Naive thymus-derived CD4-positive, alpha-beta T cell (primary cell): ENCODE results near the gene TTC19. TPM values are rescaled to one million over a fixed set of nuclear protein-coding genes. Genes with fewer than 3 reads are reported as not detected.

Experiments
- ATAC-seq: fragments of 150-1000 bp; cut with Tn5 transposase; 2 replicates; pipeline ENCODE4 v1.10.0; 2021; ENCODE audit warnings: mild to moderate bottlenecking, moderate library complexity
- CTCF ChIA-PET: fragments of 350-600 bp; sonication (Branson Sonifier 250); formaldehyde crosslinking; loops from one replicate; lab custom pipeline; 2021; ENCODE audit warnings: antibody characterized with exemption; lab: Charles Lee
- POLR2A ChIA-PET: fragments of 350-600 bp; sonication (Branson Sonifier 250); formaldehyde crosslinking; loops from one replicate; lab custom pipeline; 2021; ENCODE audit warnings: antibody characterized with exemption, inconsistent platforms; lab: Charles Lee
- DNase-seq, 9 donors: peaks; one replicate each; pipeline versions ENCODE4 v3.0.0 to v3.0.0-alpha.2; 2020 to 2022; ENCODE audit warnings: mixed read lengths in 1 of 9
- H3K27ac ChIP-seq: one replicate; pipeline ENCODE4 v1.7.0; 2013; ENCODE audit warnings: mild to moderate bottlenecking, low read depth, low read length, moderate library complexity
- H3K27me3 ChIP-seq, 2 donors: one replicate each; pipeline ENCODE4 v1.7.0; 2013; ENCODE audit warnings: low read length in 2 of 2, mild to moderate bottlenecking in 2 of 2, moderate library complexity in 2 of 2; ENCODE audit not compliant: control insufficient read depth in 2 of 2, insufficient read depth in 2 of 2
- H3K36me3 ChIP-seq, 3 experiments: 1 replicate in 2 of 3; 2 replicates in 1 of 3; pipeline ENCODE4 v1.7.0; 2013; ENCODE audit warnings: low read length in 3 of 3, mild to moderate bottlenecking in 3 of 3, moderate library complexity in 1 of 3; ENCODE audit not compliant: insufficient read depth in 3 of 3, control insufficient read depth in 2 of 3
- H3K4me1 ChIP-seq, 2 donors: one replicate each; pipeline ENCODE4 v1.7.0; 2013; ENCODE audit warnings: low read length in 2 of 2, mild to moderate bottlenecking in 2 of 2, moderate library complexity in 1 of 2; ENCODE audit not compliant: control insufficient read depth in 2 of 2, insufficient read depth in 2 of 2
- H3K4me3 ChIP-seq: 2 replicates; pipeline ENCODE4 v1.7.0; 2013; ENCODE audit warnings: mild to moderate bottlenecking, low read length
- H3K9me3 ChIP-seq, 3 experiments: 1 replicate in 2 of 3; 2 replicates in 1 of 3; pipeline ENCODE4 v1.7.0; 2013; ENCODE audit warnings: low read length in 3 of 3; ENCODE audit not compliant: control insufficient read depth in 2 of 3
- H3K27ac Mint-ChIP-seq, 9 donors: one replicate each; pipeline ENCODE4 v1.8.0; 2020 to 2022; ENCODE audit warnings: mixed read lengths in 9 of 9, mild to moderate bottlenecking in 8 of 9, moderate library complexity in 5 of 9, inconsistent platforms in 2 of 9
- H3K27me3 Mint-ChIP-seq, 5 donors: one replicate each; pipeline ENCODE4 v1.8.0; 2021 to 2022; ENCODE audit warnings: mixed read lengths in 5 of 5, mild to moderate bottlenecking in 1 of 5
- H3K36me3 Mint-ChIP-seq, 5 donors: one replicate each; pipeline ENCODE4 v1.8.0; 2020 to 2022; ENCODE audit warnings: mixed read lengths in 5 of 5, mild to moderate bottlenecking in 3 of 5, inconsistent platforms in 1 of 5
- H3K4me1 Mint-ChIP-seq, 7 donors: one replicate each; pipeline ENCODE4 v1.8.0; 2020 to 2022; ENCODE audit warnings: mixed read lengths in 7 of 7, mild to moderate bottlenecking in 3 of 7, inconsistent platforms in 1 of 7
- H3K4me3 Mint-ChIP-seq, 10 donors: one replicate each; pipeline ENCODE4 v1.8.0; 2020 to 2022; ENCODE audit warnings: mild to moderate bottlenecking in 10 of 10, mixed read lengths in 10 of 10, moderate library complexity in 6 of 10, inconsistent platforms in 2 of 10
- H3K9me3 Mint-ChIP-seq, 11 donors: one replicate each; pipeline ENCODE4 v1.8.0; 2020 to 2022; ENCODE audit warnings: mixed read lengths in 11 of 11, mild to moderate bottlenecking in 4 of 11, inconsistent platforms in 1 of 11, moderate library complexity in 1 of 11
- intact Hi-C, 2 donors: fragments of 100-400 bp; cut with micrococcal nuclease; formaldehyde crosslinking; loops; one replicate each; pipeline ENCODE4 v1.15.1; 2023
- polyA plus RNA-seq, 2 donors: library from polyadenylated mRNA; unstranded; fragments of 300-500 nt; fragmentation: Illumina TruSeq; gene quantifications; one replicate each; pipeline ENCODE4 v1.2.3, GENCODE V29; 2021
- total RNA-seq, 6 experiments: library from RNA in 5 of 6; stranded (reverse) in 5 of 6; gene quantifications; 1 replicate in 5 of 6; 2 replicates in 1 of 6; pipeline ENCODE4 v1.2.3 and lab custom pipeline; 2021 to 2026

Gene TTC19
- total and polyA plus RNA-seq, 7 experiments from 2014 or later: 32.8 to 61.6 (median 35.9) TPM

GRCh38 chr17:16001226-16001897, 1.7 kb downstream of the TTC19 start:
- Histone ChIP-seq H3K36me3 (peaks cover 12 to 48% (median 26%) of the 10 kb centered on the region in 3 experiments), H3K27ac (no peak overlapping the region), H3K4me1 (peaks cover 11 to 16% of the 10 kb centered on the region in 2 donors), H3K27me3 (no peaks in the 10 kb centered on the region), H3K9me3 (no peaks in the 10 kb centered on the region), H3K4me3 (no peak overlapping the region)
- Mint-ChIP-seq H3K4me1 (peaks cover 22 to 46% (median 36%) of the 10 kb centered on the region in 7 donors), H3K4me3 (peak overlapping the region; percentile 81 to 96 (median 92)), H3K27ac (peak overlapping the region; percentile 66 to 96 (median 93)), H3K27me3 (no peaks in the 10 kb centered on the region), H3K36me3 (peaks cover 12 to 51% (median 28%) of the 10 kb centered on the region in 5 donors), H3K9me3 (peaks cover 0 to 6% (median 0%) of the 10 kb centered on the region in 11 donors)
- CTCF ChIA-PET: interaction anchor here (0.6 to 0.8 kb wide), 2 partner anchors 209 to 1448 kb away, joined by 3 read pairs; no protein-coding TSS in a partner anchor
- intact Hi-C loops: loop anchor here in 1 of 2 donors (10.0 kb wide), 1 partner anchor 1697 kb away; the partner anchor contains the start of gene HS3ST3B1
- POLR2A ChIA-PET: no interaction called here
- ATAC-seq: no peak
- no peak for DNase-seq

DNA sequence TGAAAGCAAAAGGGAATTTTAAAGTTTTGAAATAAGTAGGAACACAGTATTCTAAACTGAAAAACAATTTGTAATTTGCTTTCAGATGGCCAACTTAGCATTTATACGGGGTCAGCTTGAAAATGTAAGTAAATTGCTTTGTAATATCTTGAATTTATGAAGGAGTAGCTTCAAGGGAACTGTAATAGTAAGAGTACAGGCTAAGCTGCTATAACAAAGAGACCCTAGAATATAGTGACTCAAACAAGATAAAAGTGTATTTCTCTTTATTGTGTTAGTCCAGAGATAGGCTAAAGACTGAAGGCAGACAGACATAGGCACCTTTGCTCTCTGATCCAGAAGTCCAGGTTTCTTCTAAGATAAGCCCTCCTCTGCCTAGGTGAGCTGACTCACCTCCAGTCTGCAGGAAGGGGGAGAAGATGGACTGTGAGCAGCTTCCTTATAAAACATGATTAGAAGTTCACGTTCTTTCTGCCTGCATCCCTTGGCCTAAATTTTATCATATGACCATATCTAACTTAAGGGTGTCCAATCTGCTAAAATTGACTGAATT, 3.2 kb downstream of the TTC19 start:
- Histone ChIP-seq H3K27me3 (no peaks in the 10 kb centered on the region), H3K4me3 (no peak overlapping the region), H3K9me3 (no peaks in the 10 kb centered on the region), H3K36me3 (peaks cover 12 to 61% (median 29%) of the 10 kb centered on the region in 3 experiments), H3K27ac (no peak overlapping the region), H3K4me1 (peaks cover 11 to 16% of the 10 kb centered on the region in 2 donors)
- no peak for DNase-seq
- H3K36me3 Mint-ChIP-seq: peaks cover 13 to 58% (median 33%) of the 10 kb centered on the region in 5 donors
- no peaks in the 10 kb centered on the region for H3K27me3 Mint-ChIP-seq
- H3K9me3 Mint-ChIP-seq: peaks cover 0 to 6% (median 0%) of the 10 kb centered on the region in 11 donors
- intact Hi-C loops: loop anchor here in 1 of 2 donors (10.0 kb wide), 1 partner anchor 1698 kb away; the partner anchor contains the start of gene HS3ST3B1
- ChIA-PET CTCF (no interaction called here), POLR2A (interaction anchor here (0.9 kb wide), 1 partner anchor 9 kb away, joined by 3 read pairs; no protein-coding TSS in a partner anchor)
- no peak for ATAC-seq
- H3K27ac Mint-ChIP-seq: peak overlapping the region in 1 of 9 donors; percentile 43
- peaks cover 20 to 46% (median 34%) of the 10 kb centered on the region in 7 donors for H3K4me1 Mint-ChIP-seq
- peak overlapping the region in 1 of 10 donors; percentile 94 for H3K4me3 Mint-ChIP-seq

GRCh38 chr17:16003841-16004240, 4.2 kb downstream of the TTC19 start:
- Mint-ChIP-seq H3K4me3 (no peak overlapping the region), H3K27ac (peak overlapping the region in 2 of 9 donors; percentile 17 to 56), H3K9me3 (peaks cover 0 to 6% (median 0%) of the 10 kb centered on the region in 11 donors), H3K27me3 (no peaks in the 10 kb centered on the region), H3K4me1 (peaks cover 27 to 51% (median 35%) of the 10 kb centered on the region in 7 donors), H3K36me3 (peaks cover 24 to 69% (median 43%) of the 10 kb centered on the region in 5 donors)
- Histone ChIP-seq H3K4me1 (peaks cover 11 to 16% of the 10 kb centered on the region in 2 donors), H3K9me3 (no peaks in the 10 kb centered on the region), H3K27me3 (no peaks in the 10 kb centered on the region), H3K27ac (no peak overlapping the region), H3K36me3 (peaks cover 12 to 71% (median 29%) of the 10 kb centered on the region in 3 experiments), H3K4me3 (no peak overlapping the region)
- intact Hi-C loops: loop anchor here in 1 of 2 donors (10.0 kb wide), 1 partner anchor 1699 kb away; the partner anchor contains the start of gene HS3ST3B1
- ATAC-seq: no peak
- no peak for DNase-seq
- ChIA-PET CTCF (no interaction called here), POLR2A (no interaction called here)

DNA sequence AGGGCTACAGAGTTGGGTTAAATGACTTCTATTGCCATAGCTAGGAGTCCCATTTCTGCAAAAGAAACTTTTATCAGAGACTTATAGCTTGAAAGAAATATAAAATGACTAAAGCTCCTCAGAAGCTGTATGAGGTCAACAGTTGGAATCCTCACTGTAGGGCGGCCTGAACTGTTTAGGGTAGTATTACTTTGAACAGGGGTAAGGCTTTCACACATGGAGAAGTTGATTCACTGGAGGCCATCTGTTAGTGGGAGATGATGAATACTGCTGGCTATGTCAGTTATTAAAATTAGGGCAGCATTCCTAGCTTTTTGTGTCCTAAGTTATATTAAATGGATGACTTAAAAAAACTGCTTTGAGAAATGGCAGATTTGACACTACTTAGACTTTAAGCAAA, 6.0 kb downstream of the TTC19 start:
- Histone ChIP-seq H3K27me3 (no peaks in the 10 kb centered on the region), H3K4me1 (peaks cover 9 to 10% of the 10 kb centered on the region in 2 donors), H3K27ac (no peak overlapping the region), H3K9me3 (no peaks in the 10 kb centered on the region), H3K36me3 (peaks cover 12 to 77% (median 37%) of the 10 kb centered on the region in 3 experiments), H3K4me3 (no peak overlapping the region)
- no peak for DNase-seq
- ChIA-PET CTCF (no interaction called here), POLR2A (interaction anchor here (1.2 kb wide), 1 partner anchor 8 kb away, joined by 3 read pairs; no protein-coding TSS in a partner anchor)
- Mint-ChIP-seq H3K9me3 (peaks cover 0 to 5% (median 0%) of the 10 kb centered on the region in 11 donors), H3K4me1 (peaks cover 22 to 49% (median 29%) of the 10 kb centered on the region in 7 donors), H3K4me3 (no peak overlapping the region), H3K27me3 (no peaks in the 10 kb centered on the region), H3K27ac (peak overlapping the region in 2 of 9 donors; percentile 23 to 80), H3K36me3 (peaks cover 25 to 68% (median 45%) of the 10 kb centered on the region in 5 donors)
- intact Hi-C loops: loop anchor here in 1 of 2 donors (10.0 kb wide), 1 partner anchor 1701 kb away; the partner anchor contains the start of gene HS3ST3B1
- no peak for ATAC-seq

DNA sequence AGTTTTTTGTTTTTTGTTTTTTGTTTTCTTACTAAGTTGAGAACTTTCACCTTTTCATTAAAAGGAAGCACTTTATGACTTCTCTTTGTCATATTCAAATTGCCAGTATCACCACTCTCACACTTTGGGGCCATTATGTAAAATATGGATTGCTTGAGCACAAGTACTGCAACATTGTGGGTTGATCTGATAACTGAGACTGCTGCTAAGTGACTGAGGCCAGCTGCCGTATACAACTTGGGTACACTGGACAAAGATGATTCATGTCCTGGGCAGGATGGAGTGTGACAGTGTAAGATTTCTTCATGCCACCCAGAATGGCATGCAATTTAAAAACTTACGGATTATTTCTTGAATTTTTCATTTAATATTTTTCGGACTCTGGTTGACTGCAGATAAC, 7.8 kb downstream of the TTC19 start:
- Histone ChIP-seq H3K9me3 (no peaks in the 10 kb centered on the region), H3K27ac (no peak overlapping the region), H3K4me1 (no peaks in the 10 kb centered on the region), H3K4me3 (no peak overlapping the region), H3K36me3 (peaks cover 12 to 65% (median 34%) of the 10 kb centered on the region in 3 experiments), H3K27me3 (no peaks in the 10 kb centered on the region)
- Mint-ChIP-seq H3K9me3 (peaks cover 0 to 2% (median 0%) of the 10 kb centered on the region in 11 donors), H3K4me3 (no peak overlapping the region), H3K27ac (peak overlapping the region in 2 of 9 donors; percentile 5 to 26), H3K27me3 (no peaks in the 10 kb centered on the region), H3K4me1 (peaks cover 13 to 38% (median 24%) of the 10 kb centered on the region in 7 donors), H3K36me3 (peaks cover 21 to 58% (median 50%) of the 10 kb centered on the region in 5 donors)
- CTCF ChIA-PET: interaction anchor here (0.5 kb wide), 1 partner anchor 9 kb away, joined by 3 read pairs; no protein-coding TSS in a partner anchor
- intact Hi-C loops: loop anchor here in 1 of 2 donors (10.0 kb wide), 1 partner anchor 1703 kb away; the partner anchor contains the start of gene HS3ST3B1
- POLR2A ChIA-PET: no interaction called here
- ATAC-seq (no peak), DNase-seq (no peak)

DNA sequence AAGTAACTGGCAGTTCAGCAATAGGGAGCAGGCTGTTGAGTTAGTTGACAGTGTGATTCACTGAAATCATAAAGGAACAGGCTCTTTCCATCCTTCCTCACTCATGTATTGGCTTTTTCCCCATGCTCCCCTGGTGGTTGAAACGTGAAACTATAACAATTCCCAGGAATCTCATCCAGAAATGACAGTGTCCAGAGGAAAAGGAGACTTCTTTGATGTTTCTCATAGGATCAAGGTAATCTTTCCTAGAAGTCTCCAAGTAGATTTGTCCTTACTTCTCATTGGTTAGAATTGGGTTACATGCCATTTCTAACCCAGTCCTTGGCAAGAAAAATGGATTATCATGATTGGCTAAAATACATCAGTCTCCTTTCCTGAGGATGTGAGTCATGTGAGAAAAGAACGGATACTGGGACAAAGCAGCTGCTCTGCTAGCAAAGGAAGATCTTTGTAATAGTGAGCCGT, 14.4 kb downstream of the TTC19 start:
- Mint-ChIP-seq H3K4me3 (no peak overlapping the region), H3K27ac (peak overlapping the region in 3 of 9 donors; percentile 9 to 34 (median 19)), H3K36me3 (peaks cover 3 to 42% (median 23%) of the 10 kb centered on the region in 5 donors), H3K9me3 (no peaks in the 10 kb centered on the region), H3K4me1 (peaks cover 7 to 30% (median 15%) of the 10 kb centered on the region in 7 donors), H3K27me3 (no peaks in the 10 kb centered on the region)
- no peak for ATAC-seq
- no peaks in the 10 kb centered on the region for H3K4me1 ChIP-seq
- DNase-seq: no peak
- CTCF ChIA-PET: no interaction called here
- POLR2A ChIA-PET: interaction anchor here (0.5 to 0.7 kb wide), 2 partner anchors 9 to 36 kb away, joined by 3 to 4 read pairs; no protein-coding TSS in a partner anchor
- peaks cover 7 to 26% (median 22%) of the 10 kb centered on the region in 3 experiments for H3K36me3 ChIP-seq
- intact Hi-C loops: no loop called here
- no peaks in the 10 kb centered on the region for H3K27me3 ChIP-seq
- H3K9me3 ChIP-seq: no peaks in the 10 kb centered on the region
- H3K4me3 ChIP-seq: no peak overlapping the region
- H3K27ac ChIP-seq: no peak overlapping the region
